ENCODE data around the gene CDC25C. TPM values are rescaled to one million over a fixed set of nuclear protein-coding genes. Genes with fewer than 3 reads are reported as not detected.

CDC25C gene
- total RNA-seq, 1 experiment from 2014 or later = 18.8 TPM

DNA sequence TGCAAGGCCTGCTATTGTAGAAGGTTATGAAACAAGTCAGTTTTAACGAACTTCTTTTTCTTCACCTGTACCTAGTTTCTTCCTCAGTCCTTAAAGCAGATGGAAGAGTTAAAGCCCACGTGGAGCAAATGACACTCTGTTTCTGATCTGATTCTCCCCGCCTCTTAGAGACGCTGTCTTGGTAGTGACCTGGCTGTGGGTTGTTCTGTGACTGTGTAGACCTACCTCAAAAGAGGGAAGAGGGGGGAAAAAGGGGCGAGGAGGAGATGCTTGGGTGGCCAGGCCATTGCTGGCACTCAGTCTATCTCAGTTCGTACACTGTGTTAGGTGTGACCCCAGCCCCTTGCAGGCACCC is 57.8 kb downstream of the CDC25C start (continued):
- TF ChIP-seq ARID4B (CRISPR knock-in tag; IDR thresholded peaks at IDR 0.05; ENCODE audit: borderline replicate concordance) (no peak), ATF1 (CRISPR knock-in tag; IDR thresholded peaks at IDR 0.05) (no peak)
- TF ChIP-seq, protein P1, sequence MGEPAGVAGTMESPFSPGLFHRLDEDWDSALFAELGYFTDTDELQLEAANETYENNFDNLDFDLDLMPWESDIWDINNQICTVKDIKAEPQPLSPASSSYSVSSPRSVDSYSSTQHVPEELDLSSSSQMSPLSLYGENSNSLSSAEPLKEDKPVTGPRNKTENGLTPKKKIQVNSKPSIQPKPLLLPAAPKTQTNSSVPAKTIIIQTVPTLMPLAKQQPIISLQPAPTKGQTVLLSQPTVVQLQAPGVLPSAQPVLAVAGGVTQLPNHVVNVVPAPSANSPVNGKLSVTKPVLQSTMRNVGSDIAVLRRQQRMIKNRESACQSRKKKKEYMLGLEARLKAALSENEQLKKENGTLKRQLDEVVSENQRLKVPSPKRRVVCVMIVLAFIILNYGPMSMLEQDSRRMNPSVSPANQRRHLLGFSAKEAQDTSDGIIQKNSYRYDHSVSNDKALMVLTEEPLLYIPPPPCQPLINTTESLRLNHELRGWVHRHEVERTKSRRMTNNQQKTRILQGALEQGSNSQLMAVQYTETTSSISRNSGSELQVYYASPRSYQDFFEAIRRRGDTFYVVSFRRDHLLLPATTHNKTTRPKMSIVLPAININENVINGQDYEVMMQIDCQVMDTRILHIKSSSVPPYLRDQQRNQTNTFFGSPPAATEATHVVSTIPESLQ (CRISPR knock-in tag; IDR thresholded peaks at IDR 0.05) = no peak

DNA sequence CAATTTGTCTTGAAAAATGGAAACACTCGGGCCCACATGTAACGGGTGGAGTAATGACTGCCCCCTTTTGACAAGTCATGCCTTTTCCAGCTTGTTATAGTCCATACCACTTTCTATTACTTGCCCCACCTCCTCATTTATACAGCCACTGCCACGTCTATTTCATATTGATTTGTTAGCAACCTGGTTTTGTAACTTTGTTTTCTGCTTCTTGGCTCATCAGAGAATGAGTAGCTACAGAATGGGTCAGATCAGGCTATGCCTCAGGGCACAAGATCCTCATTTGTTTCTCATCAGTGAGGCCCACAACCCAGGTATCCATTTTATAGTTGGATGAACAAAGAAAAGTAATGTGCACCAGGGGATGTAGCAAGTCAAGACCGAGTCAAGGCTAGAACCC is 58.9 kb downstream of the CDC25C start:
- CTCF ChIA-PET = no interaction called here
- peaks cover 48% of the 10 kb centered on the region for H3K27me3 Mint-ChIP-seq (ENCODE audit: low read depth)

More for the DNA sequence above, 58.9 kb downstream of the CDC25C start:
- Mint-ChIP-seq H3K27ac (no peak overlapping the region), H3K4me1 (peaks cover 10% of the 10 kb centered on the region), H3K36me3 (no peaks in the 10 kb centered on the region), H3K4me3 (no peak overlapping the region), H3K9me3 (no peaks in the 10 kb centered on the region)
- DNase-seq (ENCODE audit: low spot score) (no peak), ATAC-seq (no peak)
- POLR2A ChIA-PET = no interaction called here
- no peak for TF ChIP-seq FOXP4 (CRISPR knock-in tag; IDR thresholded peaks at IDR 0.05)
- TF ChIP-seq, protein P2, sequence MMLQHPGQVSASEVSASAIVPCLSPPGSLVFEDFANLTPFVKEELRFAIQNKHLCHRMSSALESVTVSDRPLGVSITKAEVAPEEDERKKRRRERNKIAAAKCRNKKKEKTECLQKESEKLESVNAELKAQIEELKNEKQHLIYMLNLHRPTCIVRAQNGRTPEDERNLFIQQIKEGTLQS (CRISPR knock-in tag; conservative IDR thresholded peaks at IDR 0.05) = no peak
- TF ChIP-seq, protein P3, sequence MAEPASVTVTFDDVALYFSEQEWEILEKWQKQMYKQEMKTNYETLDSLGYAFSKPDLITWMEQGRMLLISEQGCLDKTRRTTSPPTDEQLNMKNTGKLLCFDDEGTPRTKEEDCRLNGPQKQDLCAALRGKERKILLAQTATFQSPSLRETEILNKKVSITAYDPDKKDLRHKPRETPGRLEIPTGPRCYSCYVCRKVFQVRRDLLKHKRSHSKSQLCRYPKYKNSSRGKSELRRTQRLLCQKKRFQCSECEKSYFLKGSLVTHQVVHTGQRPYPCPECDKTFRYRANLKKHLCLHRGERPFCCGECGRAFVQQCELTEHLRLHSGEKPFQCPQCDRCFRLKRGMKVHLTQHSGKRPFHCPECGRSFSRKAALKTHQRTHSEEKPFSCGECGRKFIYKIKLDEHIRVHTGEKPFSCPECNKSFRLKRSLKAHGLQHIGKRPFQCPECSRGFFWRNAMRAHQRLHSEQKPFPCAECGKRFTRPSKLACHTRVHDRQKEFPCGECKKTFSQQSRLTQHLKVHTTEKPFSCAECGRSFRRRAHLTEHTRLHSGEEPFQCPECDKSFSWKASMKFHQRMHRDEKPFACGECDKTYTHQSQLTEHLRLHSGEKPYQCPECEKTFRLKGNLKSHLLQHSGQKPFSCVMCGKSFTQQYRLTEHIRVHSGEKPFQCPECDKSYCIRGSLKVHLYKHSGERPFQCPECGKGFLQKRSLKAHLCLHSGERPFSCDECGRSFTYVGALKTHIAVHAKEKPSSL (CRISPR knock-in tag; conservative IDR thresholded peaks at IDR 0.05) = no peak
- no peak for TF ChIP-seq GTF2I (CRISPR knock-in tag; conservative IDR thresholded peaks at IDR 0.05)
- no peak for TF ChIP-seq ZNF219 (CRISPR knock-in tag; IDR thresholded peaks at IDR 0.05; ENCODE audit: borderline replicate concordance)
- TF ChIP-seq, protein P4, sequence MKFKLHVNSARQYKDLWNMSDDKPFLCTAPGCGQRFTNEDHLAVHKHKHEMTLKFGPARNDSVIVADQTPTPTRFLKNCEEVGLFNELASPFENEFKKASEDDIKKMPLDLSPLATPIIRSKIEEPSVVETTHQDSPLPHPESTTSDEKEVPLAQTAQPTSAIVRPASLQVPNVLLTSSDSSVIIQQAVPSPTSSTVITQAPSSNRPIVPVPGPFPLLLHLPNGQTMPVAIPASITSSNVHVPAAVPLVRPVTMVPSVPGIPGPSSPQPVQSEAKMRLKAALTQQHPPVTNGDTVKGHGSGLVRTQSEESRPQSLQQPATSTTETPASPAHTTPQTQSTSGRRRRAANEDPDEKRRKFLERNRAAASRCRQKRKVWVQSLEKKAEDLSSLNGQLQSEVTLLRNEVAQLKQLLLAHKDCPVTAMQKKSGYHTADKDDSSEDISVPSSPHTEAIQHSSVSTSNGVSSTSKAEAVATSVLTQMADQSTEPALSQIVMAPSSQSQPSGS (CRISPR knock-in tag; IDR thresholded peaks at IDR 0.05; ENCODE audit: borderline replicate concordance, low read depth) = no peak
- TF ChIP-seq JUN (CRISPR knock-in tag; IDR thresholded peaks at IDR 0.05) = no peak
- no peak for TF ChIP-seq ESRRA (CRISPR knock-in tag; IDR thresholded peaks at IDR 0.05; ENCODE audit: borderline replicate concordance)
- TF ChIP-seq STAT6 (CRISPR knock-in tag; conservative IDR thresholded peaks at IDR 0.05; ENCODE audit: low read depth) = no peak

Measured in WTC11 (cell line).